GM23338 (cell line): ENCODE data around the gene OR51E1. TPM values are rescaled to one million over a fixed set of nuclear protein-coding genes. Genes with fewer than 3 reads are reported as not detected.

Source experiments
- ATAC-seq: fragments of 200-7000 bp; cut with Tn5 transposase; 3 replicates; pipeline ENCODE4 v1.9.1; 2020
- DNase-seq: peaks from one replicate; pipeline ENCODE4 v3.0.0-alpha.2; 2015; ENCODE audit warnings: low spot score
- H2AFZ ChIP-seq: fragments of 200-600 bp; sonication (generic); 2 replicates; pipeline ENCODE4 v1.8.0; 2016; ENCODE audit warnings: antibody characterized with exemption, mild to moderate bottlenecking, moderate library complexity
- H3F3A ChIP-seq: fragments of 200-600 bp; sonication (generic); replicated peaks from 2 replicates; pipeline ENCODE4 v1.8.0; 2017; ENCODE audit warnings: antibody characterized with exemption, mixed run types, low read depth
- H3K27ac ChIP-seq: fragments of 200-600 bp; sonication (generic); 2 replicates; pipeline ENCODE4 v1.6.1; 2016; ENCODE audit warnings: low read depth
- H3K27me3 ChIP-seq: fragments of 200-600 bp; sonication (generic); 2 replicates; pipeline ENCODE4 v1.8.0; 2016; ENCODE audit warnings: mild to moderate bottlenecking, mixed run types, moderate library complexity; ENCODE audit not compliant: insufficient read depth
- H3K36me3 ChIP-seq: fragments of 200-600 bp; sonication (generic); 2 replicates; pipeline ENCODE4 v1.8.0; 2016; ENCODE audit warnings: mild to moderate bottlenecking; ENCODE audit not compliant: insufficient read depth
- H3K4me1 ChIP-seq: fragments of 200-600 bp; sonication (generic); 2 replicates; pipeline ENCODE4 v1.8.0; 2016; ENCODE audit warnings: mild to moderate bottlenecking, moderate library complexity; ENCODE audit not compliant: insufficient read depth
- H3K4me2 ChIP-seq: fragments of 200-600 bp; sonication (generic); 2 replicates; pipeline ENCODE4 v1.7.1; 2017; ENCODE audit warnings: mixed run types
- H3K4me3 ChIP-seq: fragments of 200-600 bp; sonication (generic); 2 replicates; pipeline ENCODE4 v1.6.1; 2016; ENCODE audit warnings: mixed run types
- H3K79me2 ChIP-seq: fragments of 200-600 bp; sonication (generic); replicated peaks from 2 replicates; pipeline ENCODE4 v1.8.0; 2017; ENCODE audit warnings: mild to moderate bottlenecking; ENCODE audit not compliant: insufficient read depth
- H3K9me2 ChIP-seq: fragments of 200-600 bp; sonication (generic); 2 replicates; pipeline ENCODE4 v1.8.0; 2017; ENCODE audit not compliant: insufficient read depth
- H4K20me1 ChIP-seq: fragments of 200-600 bp; sonication (generic); replicated peaks from 2 replicates; pipeline ENCODE4 v1.8.0; 2017; ENCODE audit warnings: mild to moderate bottlenecking; ENCODE audit not compliant: insufficient read depth
- H3K27ac Mint-ChIP-seq: 2 replicates; pipeline ENCODE4 v1.8.0; 2020; ENCODE audit warnings: inconsistent platforms, mild to moderate bottlenecking, moderate library complexity, mixed read lengths
- H3K27me3 Mint-ChIP-seq: 3 replicates; pipeline ENCODE4 v1.8.0; 2022; ENCODE audit warnings: low read depth, mild to moderate bottlenecking, moderate library complexity, mixed read lengths, inconsistent platforms; ENCODE audit not compliant: insufficient read depth, poor library complexity
- H3K36me3 Mint-ChIP-seq: 3 replicates; pipeline ENCODE4 v1.8.0; 2021; ENCODE audit warnings: low read depth, mild to moderate bottlenecking, inconsistent platforms, moderate library complexity, mixed read lengths
- H3K4me1 Mint-ChIP-seq: 3 replicates; pipeline ENCODE4 v1.8.0; 2020; ENCODE audit warnings: mild to moderate bottlenecking, inconsistent platforms, mixed read lengths
- H3K4me3 Mint-ChIP-seq: 3 replicates; pipeline ENCODE4 v1.8.0; 2021; ENCODE audit warnings: moderate library complexity, mild to moderate bottlenecking, inconsistent platforms, mixed read lengths
- H3K9me3 Mint-ChIP-seq: 3 replicates; pipeline ENCODE4 v1.8.0; 2020; ENCODE audit warnings: moderate library complexity, mild to moderate bottlenecking, inconsistent platforms, mixed read lengths
- CREB1 ChIP-seq: fragments of 250-450 bp; sonication (Bioruptor Pico); IDR thresholded peaks from 2 replicates; pipeline ENCODE4 v1.5.0; 2020; ENCODE audit warnings: low read depth, mild to moderate bottlenecking, moderate library complexity
- CTCF ChIP-seq, 2 experiments: fragments of 200-600 bp in 1 of 2; sonication (generic) in 1 of 2; conservative IDR thresholded peaks; 2 replicates each; pipeline versions ENCODE4 v1.5.1 to v1.6.1; 2016 to 2017; ENCODE audit warnings: antibody characterized with exemption in 2 of 2, low read depth in 2 of 2, mild to moderate bottlenecking in 2 of 2, moderate library complexity in 1 of 2
- ETS1 ChIP-seq: IDR thresholded peaks from 2 replicates; pipeline ENCODE4 v1.6.1; 2016; ENCODE audit warnings: antibody characterized with exemption
- EZH2 ChIP-seq: fragments of 200-600 bp; sonication (generic); IDR thresholded peaks from one replicate; pipeline ENCODE4 v1.8.0; 2017; ENCODE audit warnings: antibody characterized with exemption, mild to moderate bottlenecking, low read depth; ENCODE audit not compliant: unreplicated experiment
- JUNB ChIP-seq: IDR thresholded peaks from one replicate; pipeline ENCODE4 v1.6.1; 2016; ENCODE audit warnings: antibody characterized with exemption; ENCODE audit not compliant: unreplicated experiment
- POLR2AphosphoS5 ChIP-seq: IDR thresholded peaks from 2 replicates; pipeline ENCODE4 v1.6.1; 2016; ENCODE audit warnings: antibody characterized with exemption, low read depth
- REST ChIP-seq: IDR thresholded peaks from one replicate; pipeline ENCODE4 v1.6.1; 2018; ENCODE audit warnings: antibody characterized with exemption; ENCODE audit not compliant: unreplicated experiment
- STAT1 ChIP-seq: IDR thresholded peaks from one replicate; pipeline ENCODE4 v1.6.1; 2016; ENCODE audit warnings: antibody characterized with exemption; ENCODE audit not compliant: unreplicated experiment
- ZNF114 ChIP-seq: fragments of 250-450 bp; sonication (Bioruptor Pico); IDR thresholded peaks from 2 replicates; pipeline ENCODE4 v1.5.0; 2020; ENCODE audit warnings: mild to moderate bottlenecking, moderate library complexity
- polyA plus RNA-seq: library from polyadenylated mRNA; unstranded; fragments of >200 nt; fragmentation: Nextera tagmentation; extraction: Ambion mirVana; gene quantifications from 2 replicates; pipeline ENCODE4 v1.2.1, GENCODE V29; 2016
- total RNA-seq: library from RNA; depleted of rRNA; stranded (reverse); fragments of >200 nt; shearing (Covaris generic); gene quantifications from 2 replicates; pipeline ENCODE4 v1.2.3, GENCODE V29; 2014

Gene OR51E1
- total and polyA plus RNA-seq, 2 experiments from 2014 or later, result not detected

- no peaks in the 10 kb centered on the region for H4K20me1 ChIP-seq
- ATAC-seq, result no peak
- no peak overlapping the region for H3K27ac ChIP-seq
- Mint-ChIP-seq H3K9me3 (no peaks in the 10 kb centered on the region; the same call in 2 of the 3 replicates), H3K27ac (no peak overlapping the region), H3K4me1 (peaks cover 4% of the 10 kb centered on the region; the same call in 1 of the 3 replicates), H3K4me3 (no peak overlapping the region), H3K27me3 (peaks cover 6% of the 10 kb centered on the region), H3K36me3 (no peaks in the 10 kb centered on the region; the same call in 2 of the 3 replicates)
- TF ChIP-seq EZH2 (no peak), STAT1 (no peak), ETS1 (no peak), CTCF (conservative IDR thresholded peaks at IDR 0.05; ENCODE audit: low read depth in 2 of 2) (no peak), POLR2AphosphoS5 (no peak), ZNF114 (CRISPR knock-in tag) (no peak), REST (no peak), JUNB (no peak)
- DNase-seq, result no peak
- H3K36me3 ChIP-seq, result no peaks in the 10 kb centered on the region
- H3K4me1 ChIP-seq, result no peaks in the 10 kb centered on the region
- no peaks in the 10 kb centered on the region for H3F3A ChIP-seq
- H3K9me2 ChIP-seq, result peaks cover 9% of the 10 kb centered on the region; the same call in 1 of the 2 replicates
- H3K79me2 ChIP-seq, result no peaks in the 10 kb centered on the region
- H2AFZ ChIP-seq, result no peak overlapping the region
- H3K4me3 ChIP-seq, result no peak overlapping the region
- no peaks in the 10 kb centered on the region for H3K27me3 ChIP-seq
- no peak overlapping the region for H3K4me2 ChIP-seq
Observed at GRCh38 chr11:4665424-4665823, 21.6 kb downstream of the OR51E1 start.

GRCh38 chr11:4671741-4672140 is 28.0 kb downstream of the OR51E1 start:
- no peak overlapping the region for H3K27ac Mint-ChIP-seq
- Histone ChIP-seq H3K27me3 (no peaks in the 10 kb centered on the region), H2AFZ (no peak overlapping the region), H3K27ac (no peak overlapping the region), H3K79me2 (no peaks in the 10 kb centered on the region), H3F3A (no peaks in the 10 kb centered on the region), H3K4me1 (no peaks in the 10 kb centered on the region), H3K9me2 (no peaks in the 10 kb centered on the region), H3K4me3 (no peak overlapping the region), H4K20me1 (no peaks in the 10 kb centered on the region), H3K4me2 (no peak overlapping the region), H3K36me3 (no peaks in the 10 kb centered on the region)
- DNase-seq, result no peak
- H3K4me3 Mint-ChIP-seq, result no peak overlapping the region
- no peak for ATAC-seq
- H3K9me3 Mint-ChIP-seq, result no peaks in the 10 kb centered on the region
- H3K27me3 Mint-ChIP-seq, result peaks cover 3% of the 10 kb centered on the region
- no peaks in the 10 kb centered on the region for H3K36me3 Mint-ChIP-seq
- H3K4me1 Mint-ChIP-seq, result no peaks in the 10 kb centered on the region
- TF ChIP-seq ETS1 (no peak), CREB1 (CRISPR knock-in tag) (no peak)
